Chondrocyte (in vitro differentiated cells): ENCODE results near the gene SFR1. TPM values are rescaled to one million over a fixed set of nuclear protein-coding genes. Genes with fewer than 3 reads are reported as not detected.
A peak's percentile ranks its signal among the peaks of the same experiment; 100 is the strongest.

Experiments used
- DNase-seq: peaks from one replicate; pipeline ENCODE4 v3.0.0; 2021; ENCODE audit warnings: mixed read lengths, low spot score
- H3K27ac Mint-ChIP-seq: one replicate; pipeline ENCODE4 v1.8.0; 2021; ENCODE audit warnings: mild to moderate bottlenecking, moderate library complexity, mixed read lengths; ENCODE audit not compliant: unreplicated experiment
- H3K27me3 Mint-ChIP-seq: 2 replicates; pipeline ENCODE4 v1.8.0; 2021; ENCODE audit warnings: low read depth, mixed read lengths
- H3K36me3 Mint-ChIP-seq: 2 replicates; pipeline ENCODE4 v1.8.0; 2021; ENCODE audit warnings: low read depth, mixed read lengths
- H3K4me1 Mint-ChIP-seq: 2 replicates; pipeline ENCODE4 v1.8.0; 2021; ENCODE audit warnings: low read depth, mild to moderate bottlenecking, mixed read lengths
- H3K4me3 Mint-ChIP-seq: one replicate; pipeline ENCODE4 v1.8.0; 2021; ENCODE audit warnings: mild to moderate bottlenecking, moderate library complexity, mixed read lengths; ENCODE audit not compliant: unreplicated experiment
- H3K9me3 Mint-ChIP-seq: 2 replicates; pipeline ENCODE4 v1.8.0; 2021; ENCODE audit warnings: low read depth, mixed read lengths
- total RNA-seq: library from RNA; stranded (reverse); gene quantifications from 3 replicates; pipeline ENCODE4 v1.2.1, GENCODE V29; 2021
- TF ChIP-seq, protein P1 (sequence below): fragments of 200-600 bp; sonication (generic); IDR thresholded peaks from 2 replicates; pipeline ENCODE4 v1.5.0; 2021; ENCODE audit warnings: antibody characterized with exemption, mild to moderate bottlenecking, moderate library complexity

The SFR1 gene
- total RNA-seq, 1 donor from 2014 or later, result 4.6 TPM

DNA sequence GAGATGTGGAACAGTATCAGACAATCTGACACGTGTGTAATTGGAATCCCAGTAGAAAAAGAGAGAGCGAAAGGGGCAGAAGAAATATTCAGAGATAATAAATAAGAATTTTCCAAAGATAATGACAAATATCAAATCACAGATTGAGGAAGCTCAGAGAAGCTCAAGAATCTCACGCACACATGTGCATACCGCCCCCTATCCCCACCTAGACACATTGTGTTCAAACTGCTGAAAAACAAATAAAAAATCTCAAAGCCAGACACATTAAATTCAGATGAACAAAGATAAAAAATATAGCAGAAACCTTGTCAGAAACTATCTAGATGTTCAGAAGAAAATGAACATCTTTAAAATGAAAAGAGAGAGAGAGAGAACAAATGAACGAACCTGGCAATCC lies 17.2 kb downstream of the SFR1 start:
- no peaks in the 10 kb centered on the region for H3K36me3 Mint-ChIP-seq
- H3K4me3 Mint-ChIP-seq, result no peak overlapping the region
- H3K4me1 Mint-ChIP-seq, result no peaks in the 10 kb centered on the region
- peaks cover 20% of the 10 kb centered on the region for H3K27me3 Mint-ChIP-seq
- no peak for DNase-seq
- TF ChIP-seq, protein P1, sequence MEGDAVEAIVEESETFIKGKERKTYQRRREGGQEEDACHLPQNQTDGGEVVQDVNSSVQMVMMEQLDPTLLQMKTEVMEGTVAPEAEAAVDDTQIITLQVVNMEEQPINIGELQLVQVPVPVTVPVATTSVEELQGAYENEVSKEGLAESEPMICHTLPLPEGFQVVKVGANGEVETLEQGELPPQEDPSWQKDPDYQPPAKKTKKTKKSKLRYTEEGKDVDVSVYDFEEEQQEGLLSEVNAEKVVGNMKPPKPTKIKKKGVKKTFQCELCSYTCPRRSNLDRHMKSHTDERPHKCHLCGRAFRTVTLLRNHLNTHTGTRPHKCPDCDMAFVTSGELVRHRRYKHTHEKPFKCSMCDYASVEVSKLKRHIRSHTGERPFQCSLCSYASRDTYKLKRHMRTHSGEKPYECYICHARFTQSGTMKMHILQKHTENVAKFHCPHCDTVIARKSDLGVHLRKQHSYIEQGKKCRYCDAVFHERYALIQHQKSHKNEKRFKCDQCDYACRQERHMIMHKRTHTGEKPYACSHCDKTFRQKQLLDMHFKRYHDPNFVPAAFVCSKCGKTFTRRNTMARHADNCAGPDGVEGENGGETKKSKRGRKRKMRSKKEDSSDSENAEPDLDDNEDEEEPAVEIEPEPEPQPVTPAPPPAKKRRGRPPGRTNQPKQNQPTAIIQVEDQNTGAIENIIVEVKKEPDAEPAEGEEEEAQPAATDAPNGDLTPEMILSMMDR, result peak; percentile 61
- H3K9me3 Mint-ChIP-seq, result no peaks in the 10 kb centered on the region
- H3K27ac Mint-ChIP-seq, result no peak overlapping the region

- TF ChIP-seq, protein P1, result no peak
- no peak for DNase-seq
- Mint-ChIP-seq H3K36me3 (no peaks in the 10 kb centered on the region), H3K9me3 (no peaks in the 10 kb centered on the region), H3K4me3 (no peak overlapping the region), H3K27me3 (peaks cover 31% of the 10 kb centered on the region), H3K27ac (no peak overlapping the region), H3K4me1 (no peaks in the 10 kb centered on the region)
Observed at GRCh38 chr10:104142081-104142480, 20.1 kb downstream of the SFR1 start.

- no peak overlapping the region for H3K27ac Mint-ChIP-seq
- peaks cover 38% of the 10 kb centered on the region for H3K27me3 Mint-ChIP-seq
- no peak overlapping the region for H3K4me3 Mint-ChIP-seq
- H3K9me3 Mint-ChIP-seq, result no peaks in the 10 kb centered on the region
- DNase-seq, result no peak
- no peaks in the 10 kb centered on the region for H3K36me3 Mint-ChIP-seq
- no peaks in the 10 kb centered on the region for H3K4me1 Mint-ChIP-seq
- TF ChIP-seq, protein P1, result no peak
Observed at GRCh38 chr10:104143829-104144228, 21.9 kb downstream of the SFR1 start.

DNA sequence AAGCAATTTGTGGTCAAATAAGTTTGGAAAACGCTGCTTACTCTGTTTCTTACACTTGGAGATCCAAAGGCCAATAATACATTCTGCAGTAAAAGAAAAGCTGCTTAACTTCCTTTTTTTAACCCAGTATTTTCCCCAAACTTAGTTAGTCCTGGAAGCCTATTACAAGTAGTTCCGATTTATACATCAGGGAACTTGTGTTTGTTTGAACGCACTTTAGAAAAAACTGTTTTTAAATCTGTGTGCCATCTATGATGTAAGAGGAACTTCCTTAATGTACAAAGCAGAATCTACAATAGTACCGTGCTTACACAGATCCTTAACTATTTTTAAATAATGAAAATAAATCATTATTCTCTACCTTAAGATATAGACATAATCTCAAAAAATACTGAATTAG lies 23.0 kb downstream of the SFR1 start:
- Mint-ChIP-seq H3K4me1 (no peaks in the 10 kb centered on the region), H3K9me3 (peaks cover 4% of the 10 kb centered on the region), H3K4me3 (no peak overlapping the region), H3K36me3 (no peaks in the 10 kb centered on the region), H3K27ac (no peak overlapping the region), H3K27me3 (peaks cover 39% of the 10 kb centered on the region)
- no peak for DNase-seq
- TF ChIP-seq, protein P1, result no peak

DNA sequence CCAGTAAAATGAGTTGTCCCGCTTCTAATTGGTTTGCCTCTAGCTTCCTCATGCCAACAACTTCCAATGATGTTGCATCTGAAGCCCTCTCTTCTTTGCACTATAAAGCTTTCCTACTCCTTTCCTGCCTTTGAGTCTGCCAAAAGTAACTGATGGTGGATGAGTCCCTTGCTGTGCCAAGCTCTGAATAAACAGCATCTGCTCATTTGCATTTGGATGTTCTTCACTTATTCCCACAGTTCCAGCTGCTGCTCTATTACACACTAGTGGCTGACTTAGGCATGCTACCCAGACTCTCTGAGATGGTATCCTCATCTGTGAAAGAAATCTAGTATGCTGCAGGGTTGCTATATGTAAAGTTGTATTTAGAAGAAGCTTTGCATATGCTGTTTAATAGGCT lies 24.9 kb downstream of the SFR1 start:
- TF ChIP-seq, protein P1, result no peak
- H3K36me3 Mint-ChIP-seq, result peaks cover 6% of the 10 kb centered on the region
- H3K4me3 Mint-ChIP-seq, result no peak overlapping the region
- peaks cover 40% of the 10 kb centered on the region for H3K27me3 Mint-ChIP-seq
- H3K4me1 Mint-ChIP-seq, result no peaks in the 10 kb centered on the region
- DNase-seq, result no peak
- peaks cover 19% of the 10 kb centered on the region for H3K9me3 Mint-ChIP-seq
- H3K27ac Mint-ChIP-seq, result no peak overlapping the region
